Uterus (tissue), 4 donors: ENCODE data around the gene CAMTA1. TPM values are rescaled to one million over a fixed set of nuclear protein-coding genes. Genes with fewer than 3 reads are reported as not detected.

Experiments used
- DNase-seq, 2 donors: peaks; one replicate each; pipeline ENCODE4 v3.0.0-alpha.2; 2019 to 2020
- H3K27ac ChIP-seq, 2 donors: fragments of 200-600 bp; sonication (generic); 1 replicate in 1 of 2; 2 replicates in 1 of 2; pipeline ENCODE4 v1.5.1; 2016 to 2018
- H3K27me3 ChIP-seq, 2 donors: fragments of 200-600 bp; sonication (generic); one replicate each; pipeline ENCODE4 v1.5.1; 2018 to 2019; ENCODE audit warnings: control low read depth in 1 of 2
- H3K36me3 ChIP-seq, 2 donors: fragments of 200-600 bp; sonication (generic); one replicate each; pipeline ENCODE4 v1.5.1; 2019; ENCODE audit warnings: control low read depth in 1 of 2
- H3K4me1 ChIP-seq, 2 donors: fragments of 200-600 bp; sonication (generic); one replicate each; pipeline ENCODE4 v1.5.1; 2018 to 2019; ENCODE audit warnings: control low read depth in 1 of 2
- H3K4me3 ChIP-seq, 2 donors: fragments of 200-600 bp; sonication (generic); 1 replicate in 1 of 2; 2 replicates in 1 of 2; pipeline ENCODE4 v1.5.1; 2018 to 2019; ENCODE audit warnings: mild to moderate bottlenecking in 1 of 2
- H3K9me3 ChIP-seq, 2 donors: fragments of 200-600 bp; sonication (generic); one replicate each; pipeline ENCODE4 v1.5.1; 2019; ENCODE audit warnings: control low read depth in 1 of 2
- CTCF ChIP-seq, 4 experiments: fragments of 200-600 bp in 2 of 4; fragments of 450-650 bp in 2 of 4; sonication (generic) in 2 of 4; IDR thresholded peaks; one replicate each; pipeline ENCODE4 v1.5.1; 2016 to 2019; ENCODE audit warnings: antibody characterized with exemption in 4 of 4, mild to moderate bottlenecking in 2 of 4, moderate library complexity in 1 of 4
- POLR2A ChIP-seq, 2 donors: fragments of 450-650 bp; IDR thresholded peaks; one replicate each; pipeline ENCODE4 v1.6.1; 2016; ENCODE audit warnings: antibody characterized with exemption in 2 of 2, mild to moderate bottlenecking in 1 of 2, moderate library complexity in 1 of 2
- intact Hi-C: fragments of 100-400 bp; cut with DNase I; formaldehyde crosslinking; loops from one replicate; pipeline ENCODE4 v1.15.1; 2023; ENCODE audit warnings: low total_unique reads
- total RNA-seq, 4 donors: library from RNA; depleted of rRNA in 3 of 4; stranded (reverse); fragments of >200 nt in 3 of 4; gene quantifications; one replicate each; pipeline versions ENCODE4 v1.1.0 to v1.2.4, GENCODE V29; 2014 to 2023
- donor health status: DM: yes; HTN: yes; CAD: no.

CAMTA1 gene
- total RNA-seq, 4 donors from 2014 or later, result 29.7 to 427 (median 64.8) TPM

DNA sequence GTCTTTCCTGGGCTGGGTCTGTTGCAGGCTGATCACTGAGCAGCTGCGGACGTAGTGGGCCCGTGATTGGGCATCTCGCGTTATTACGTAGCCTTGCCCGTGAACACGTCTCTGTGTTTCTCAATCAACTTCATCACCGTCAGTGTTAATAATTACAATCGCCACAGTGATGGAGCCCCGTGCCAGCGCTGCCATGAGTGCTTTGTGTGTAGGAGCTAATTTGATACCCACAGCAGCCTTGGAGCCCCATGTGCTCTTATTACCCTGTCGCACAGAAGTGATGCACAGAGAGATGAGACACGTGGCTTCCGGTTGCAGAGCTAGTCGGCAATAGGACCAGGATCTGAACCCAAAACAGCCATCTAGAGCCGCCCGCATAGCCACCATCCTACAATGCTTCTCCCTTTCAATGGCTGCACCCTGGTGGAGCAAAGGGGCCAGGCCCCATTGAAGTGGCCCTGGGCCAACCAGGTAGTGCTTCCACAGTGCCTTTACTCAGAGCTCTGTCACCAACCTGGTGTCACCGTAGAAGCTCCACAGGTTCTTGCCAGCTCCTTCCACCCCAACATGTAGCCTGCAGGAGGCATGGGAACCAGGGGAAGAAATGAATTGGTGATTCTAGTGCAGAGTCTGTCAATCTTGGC, 587.3 kb downstream of the CAMTA1 start:
- Histone ChIP-seq H3K27me3 (no peaks in the 10 kb centered on the region), H3K27ac (no peak overlapping the region), H3K9me3 (no peaks in the 10 kb centered on the region), H3K4me1 (no peaks in the 10 kb centered on the region), H3K36me3 (no peaks in the 10 kb centered on the region), H3K4me3 (no peak overlapping the region)
- intact Hi-C loops, result no loop called here
- DNase-seq, result no peak
- no peak for TF ChIP-seq CTCF (IDR thresholded peaks at IDR 0.05)
- no peak for TF ChIP-seq POLR2A (IDR thresholded peaks at IDR 0.05)

DNA sequence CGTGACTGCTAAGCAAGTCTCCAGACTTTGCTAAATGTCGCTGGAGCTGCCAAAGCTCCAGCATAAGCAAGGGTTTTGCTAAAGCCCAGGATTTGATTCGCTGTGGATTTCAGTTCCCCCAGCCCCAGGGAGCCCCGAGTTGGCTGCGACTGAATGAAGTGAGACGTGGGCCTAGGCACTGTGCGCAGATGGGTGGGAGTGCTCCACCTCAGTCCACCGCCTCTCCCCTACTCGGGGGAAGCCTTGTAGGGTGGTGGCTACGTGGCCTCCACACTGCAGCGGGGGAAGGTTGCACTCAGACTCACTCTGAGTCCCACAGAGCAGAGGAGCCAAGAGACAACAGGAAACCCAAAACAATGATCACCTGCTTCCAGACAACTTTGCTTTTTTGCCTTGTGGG, 588.0 kb downstream of the CAMTA1 start:
- H3K4me3 ChIP-seq, result no peak overlapping the region
- intact Hi-C loops, result no loop called here
- no peak overlapping the region for H3K27ac ChIP-seq
- no peaks in the 10 kb centered on the region for H3K27me3 ChIP-seq
- no peaks in the 10 kb centered on the region for H3K4me1 ChIP-seq
- TF ChIP-seq CTCF (IDR thresholded peaks at IDR 0.05) (no peak), POLR2A (IDR thresholded peaks at IDR 0.05) (no peak)
- H3K36me3 ChIP-seq, result no peaks in the 10 kb centered on the region
- no peaks in the 10 kb centered on the region for H3K9me3 ChIP-seq
- DNase-seq, result no peak

- Histone ChIP-seq H3K27me3 (no peaks in the 10 kb centered on the region), H3K27ac (no peak overlapping the region), H3K4me1 (no peaks in the 10 kb centered on the region), H3K4me3 (no peak overlapping the region), H3K9me3 (no peaks in the 10 kb centered on the region), H3K36me3 (no peaks in the 10 kb centered on the region)
- DNase-seq, result no peak
- TF ChIP-seq POLR2A (IDR thresholded peaks at IDR 0.05) (no peak), CTCF (IDR thresholded peaks at IDR 0.05) (no peak)
- intact Hi-C loops, result no loop called here
Measured at GRCh38 chr1:7373876-7374562, 588.8 kb downstream of the CAMTA1 start.

DNA sequence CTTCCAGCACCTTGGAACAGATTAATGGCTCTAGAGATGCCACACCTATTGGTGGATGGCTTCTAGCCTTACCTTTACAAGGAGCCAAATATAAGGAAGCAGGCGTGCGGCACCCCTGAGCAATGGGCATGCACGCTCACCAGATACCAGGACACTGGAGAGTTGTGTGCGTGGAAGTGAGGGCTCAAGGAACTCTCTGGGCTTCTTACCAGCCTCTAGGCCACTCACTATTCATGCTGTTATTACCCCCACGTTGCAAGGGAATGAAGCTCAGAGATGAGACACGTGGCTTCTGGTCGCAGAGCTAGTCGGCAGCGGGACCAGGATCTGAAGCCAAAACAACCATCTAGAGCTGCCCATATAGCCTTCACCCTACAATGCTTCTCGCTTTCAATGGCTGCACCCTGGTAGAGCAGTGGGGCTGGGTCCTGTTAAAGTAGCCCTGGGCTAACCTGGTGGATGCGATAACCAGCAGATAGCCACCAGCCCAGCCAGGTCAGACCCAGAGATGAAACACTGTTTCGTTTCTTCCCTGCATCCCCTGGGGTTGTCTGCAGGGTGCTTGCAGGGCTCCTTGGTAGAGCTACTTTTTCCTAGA, 589.4 kb downstream of the CAMTA1 start:
- no peak overlapping the region for H3K4me3 ChIP-seq
- H3K9me3 ChIP-seq, result no peaks in the 10 kb centered on the region
- no peaks in the 10 kb centered on the region for H3K36me3 ChIP-seq
- TF ChIP-seq CTCF (IDR thresholded peaks at IDR 0.05) (no peak), POLR2A (IDR thresholded peaks at IDR 0.05) (no peak)
- no peaks in the 10 kb centered on the region for H3K4me1 ChIP-seq
- intact Hi-C loops, result no loop called here
- H3K27me3 ChIP-seq, result no peaks in the 10 kb centered on the region
- no peak for DNase-seq
- no peak overlapping the region for H3K27ac ChIP-seq

DNA sequence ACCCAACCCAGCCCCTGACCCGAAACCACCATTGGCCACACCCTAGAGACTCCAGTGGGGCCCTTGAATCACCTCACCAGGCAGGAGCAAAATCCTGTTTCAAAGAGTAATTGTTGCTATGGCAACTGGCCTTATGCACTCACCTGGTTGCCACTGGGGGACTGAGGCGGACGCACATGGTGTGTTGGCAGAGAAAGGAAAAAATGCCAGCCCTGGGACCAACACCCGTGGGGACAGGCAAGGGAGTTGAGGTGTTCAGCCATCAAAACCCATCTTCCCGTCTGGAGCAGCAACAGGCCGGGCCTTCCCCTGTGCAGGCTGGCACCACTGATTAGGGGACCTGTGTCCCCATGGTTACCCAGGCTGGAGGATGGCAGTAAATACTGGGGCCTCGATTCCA, 590.1 kb downstream of the CAMTA1 start:
- H3K27me3 ChIP-seq, result no peaks in the 10 kb centered on the region
- intact Hi-C loops, result no loop called here
- H3K27ac ChIP-seq, result no peak overlapping the region
- TF ChIP-seq CTCF (IDR thresholded peaks at IDR 0.05) (no peak), POLR2A (IDR thresholded peaks at IDR 0.05) (no peak)
- H3K9me3 ChIP-seq, result no peaks in the 10 kb centered on the region
- DNase-seq, result no peak
- no peaks in the 10 kb centered on the region for H3K36me3 ChIP-seq
- no peak overlapping the region for H3K4me3 ChIP-seq
- no peaks in the 10 kb centered on the region for H3K4me1 ChIP-seq
